IPS-11a (cell line): ENCODE measurements around the gene TOMM6.

Experiments used
- H3K4me3 ChIP-seq: one replicate; pipeline ENCODE4 v1.5.1; 2013; ENCODE audit warnings: low read depth, low read length, control low read depth

Gene TOMM6

DNA sequence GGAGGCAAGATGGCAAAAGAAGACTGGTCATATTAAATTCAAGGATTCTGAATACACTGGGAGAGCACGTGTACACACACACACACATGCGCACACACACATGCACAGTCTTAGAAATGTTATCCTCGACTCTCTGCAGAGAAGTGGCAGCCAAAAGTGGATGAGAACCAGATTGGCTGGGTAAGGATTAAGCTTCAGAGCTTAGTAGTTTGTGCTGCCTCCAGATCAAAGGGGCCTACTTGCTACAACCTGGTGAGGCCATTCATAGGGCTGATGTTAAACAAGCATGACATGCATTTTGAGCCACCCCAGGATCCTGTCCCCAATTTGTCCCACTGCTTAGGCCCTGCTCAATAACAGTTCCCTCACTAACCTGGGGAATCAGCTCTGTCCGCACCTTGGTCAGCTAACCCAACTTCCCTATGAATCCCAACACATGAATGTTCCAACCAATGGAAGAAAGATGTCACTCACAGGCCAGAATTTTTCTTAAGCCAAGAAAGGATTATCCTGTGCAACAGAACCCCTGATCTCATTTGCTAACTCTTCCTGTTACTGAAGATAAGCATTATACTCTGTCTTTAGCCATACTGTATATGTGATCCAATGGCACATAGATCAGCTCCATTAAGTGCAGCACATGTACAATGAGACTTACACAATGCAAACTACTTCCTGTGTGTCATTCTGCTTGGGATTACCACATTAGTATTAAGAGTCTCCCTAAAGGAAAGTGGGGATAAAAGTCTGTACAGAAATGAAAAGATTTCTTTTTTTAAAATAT, 31.0 kb downstream of the TOMM6 start:
- no peak overlapping the region for H3K4me3 ChIP-seq

DNA sequence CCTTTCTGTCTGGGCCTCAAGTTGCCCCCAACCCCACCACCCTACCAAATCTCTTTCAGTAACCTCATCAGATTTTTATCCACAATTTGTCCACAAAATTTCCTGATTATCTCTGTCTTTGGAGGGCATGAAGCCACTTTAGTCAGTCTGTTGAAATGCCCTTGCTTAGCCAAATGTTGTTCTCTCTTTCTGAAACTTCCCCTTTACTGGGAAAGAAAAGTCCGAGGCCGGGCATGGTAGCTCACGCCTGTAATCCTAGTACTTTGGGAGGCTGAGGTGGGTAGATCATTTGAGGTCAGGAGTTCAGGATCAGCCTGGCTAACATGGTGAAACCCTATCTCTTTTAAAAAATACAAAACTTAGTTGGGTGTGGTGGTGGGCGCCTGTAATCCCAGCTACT, 33.8 kb downstream of the TOMM6 start:
- H3K4me3 ChIP-seq, result no peak overlapping the region

GRCh38 chr6:41822021-41822420, 34.5 kb downstream of the TOMM6 start:
- no peak overlapping the region for H3K4me3 ChIP-seq

DNA sequence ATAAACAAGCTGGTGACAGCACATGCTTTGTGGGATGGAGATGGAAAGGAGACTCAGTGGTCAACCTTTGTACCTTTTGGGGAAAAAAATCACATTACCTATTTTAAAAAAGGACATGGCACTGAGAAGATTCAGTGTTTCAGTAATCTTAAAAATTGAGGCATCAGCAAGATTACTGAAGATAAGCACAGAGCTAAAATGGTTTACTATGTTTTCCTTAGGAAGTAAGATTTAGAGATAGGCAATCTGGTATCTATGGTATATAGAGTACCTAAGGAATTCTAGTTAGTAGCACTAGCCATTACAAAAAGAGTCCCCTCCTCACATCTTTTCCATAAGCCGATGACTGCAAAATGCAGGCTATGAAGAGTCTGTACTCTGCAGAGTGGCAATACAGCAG, 35.7 kb downstream of the TOMM6 start:
- H3K4me3 ChIP-seq, result no peak overlapping the region

DNA sequence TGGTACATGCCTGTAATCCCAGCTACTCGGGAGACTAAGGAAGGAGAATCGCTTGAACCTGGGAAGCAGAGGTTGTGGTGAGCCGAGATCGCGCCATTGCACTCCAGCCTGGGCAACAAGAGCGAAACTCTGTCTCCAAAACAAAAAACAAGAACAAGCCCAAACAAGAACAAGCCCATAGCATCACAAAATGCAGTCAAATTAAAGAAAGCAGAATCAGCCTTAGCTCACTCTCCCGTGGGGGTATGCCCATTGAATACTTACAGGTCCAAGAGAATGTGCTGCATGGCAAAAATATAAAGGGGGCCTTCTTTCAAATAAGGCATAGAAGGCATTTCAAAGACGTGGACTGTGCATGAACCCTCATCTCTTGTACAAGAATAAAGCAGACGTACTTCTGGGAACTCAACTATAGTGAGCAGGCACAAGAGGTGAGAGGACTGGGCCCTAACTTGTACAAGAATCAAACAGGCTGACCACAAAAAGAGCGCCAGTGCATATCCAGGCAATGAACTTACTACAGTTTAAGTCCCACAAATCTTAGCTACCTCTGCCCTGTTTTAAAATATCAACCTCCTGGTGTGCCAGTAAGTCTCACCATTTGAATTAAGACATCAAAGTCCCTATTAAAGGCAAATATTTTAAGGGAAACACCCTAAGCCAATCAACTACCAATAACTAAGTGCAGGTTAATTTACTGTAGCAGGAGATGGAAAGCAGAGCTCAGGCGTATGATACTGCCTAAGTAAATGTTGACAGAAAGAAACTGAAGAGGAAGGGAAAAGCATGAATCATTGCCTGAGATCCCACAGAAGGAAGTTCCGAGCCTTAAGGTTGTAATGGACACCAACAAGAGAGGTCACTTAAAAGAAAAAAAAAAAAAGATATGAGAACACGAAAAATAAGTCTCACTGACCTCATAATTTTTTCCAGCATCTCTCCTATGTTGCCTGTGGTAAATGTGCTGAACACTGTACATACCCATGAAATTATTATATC, 37.4 kb downstream of the TOMM6 start:
- no peak overlapping the region for H3K4me3 ChIP-seq

- H3K4me3 ChIP-seq, result no peak overlapping the region
Measured at GRCh38 chr6:41826343-41827022, 39.0 kb downstream of the TOMM6 start.

DNA sequence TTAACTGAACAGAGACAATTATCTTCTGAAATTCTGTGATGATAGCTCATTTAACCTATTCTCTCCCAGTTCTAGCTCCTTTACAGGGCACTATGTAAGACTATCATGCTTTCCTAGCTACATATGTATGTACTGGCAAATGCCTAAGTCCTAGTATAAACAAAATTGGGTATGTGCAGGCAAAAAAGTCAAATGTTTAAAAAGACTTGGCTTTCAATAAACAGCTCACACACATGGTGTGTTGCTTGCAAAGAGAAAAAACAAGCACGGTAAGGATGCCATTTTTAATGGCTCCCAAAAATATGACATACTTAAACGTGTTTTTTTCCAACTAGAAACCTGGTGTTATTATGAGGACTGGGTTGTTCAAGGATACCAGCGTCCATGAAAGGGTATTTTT, 44.8 kb downstream of the TOMM6 start:
- no peak overlapping the region for H3K4me3 ChIP-seq

- no peak overlapping the region for H3K4me3 ChIP-seq
Measured at GRCh38 chr6:41836022-41836659, 48.6 kb downstream of the TOMM6 start.

- H3K4me3 ChIP-seq, result no peak overlapping the region
Measured at GRCh38 chr6:41836660-41837052, 49.2 kb downstream of the TOMM6 start.
